GM12891 (cell line): ENCODE data around the gene HHAT.

Experiments
- PAX5 ChIP-seq: IDR thresholded peaks from 2 replicates; pipeline ENCODE4 v1.6.1; 2011; ENCODE audit warnings: low read length, moderate library complexity, mild to moderate bottlenecking; ENCODE audit not compliant: insufficient read depth, severe bottlenecking
- POLR2A ChIP-seq: IDR thresholded peaks from 2 replicates; pipeline ENCODE4 v1.6.1; 2011; ENCODE audit warnings: low read depth, low read length, control low read depth
- POLR2AphosphoS5 ChIP-seq: IDR thresholded peaks from 2 replicates; pipeline ENCODE4 v1.6.1; 2011; ENCODE audit warnings: low read depth, low read length, control low read depth
- SPI1 ChIP-seq: IDR thresholded peaks from 2 replicates; pipeline ENCODE4 v1.6.1; 2011; ENCODE audit warnings: low read depth, low read length, control low read depth
- TAF1 ChIP-seq: IDR thresholded peaks from 2 replicates; pipeline ENCODE4 v1.6.1; 2011; ENCODE audit warnings: low read depth, low read length, control low read depth

GRCh38 chr1:210362526-210362925, 33.8 kb downstream of the HHAT start:
- TF ChIP-seq POLR2A (no peak), SPI1 (no peak), TAF1 (no peak), POLR2AphosphoS5 (no peak), PAX5 (no peak)
